GM19468 (cell line): ENCODE data around the gene DNAH8.
"Not testable (repeated sequence)": the region's sequence is repeated elsewhere in the genome, so short reads cannot be mapped to it uniquely, and the experiment has no call there.

Experiments
- ATAC-seq: cut with Tn5 transposase; IDR thresholded peaks from one replicate; pipeline ENCODE4 v1.9.1; 2021; ENCODE audit warnings: mild to moderate bottlenecking, moderate library complexity, moderate number of reproducible peaks; ENCODE audit not compliant: unreplicated experiment; ENCODE audit errors: extremely low read depth

Gene DNAH8

DNA sequence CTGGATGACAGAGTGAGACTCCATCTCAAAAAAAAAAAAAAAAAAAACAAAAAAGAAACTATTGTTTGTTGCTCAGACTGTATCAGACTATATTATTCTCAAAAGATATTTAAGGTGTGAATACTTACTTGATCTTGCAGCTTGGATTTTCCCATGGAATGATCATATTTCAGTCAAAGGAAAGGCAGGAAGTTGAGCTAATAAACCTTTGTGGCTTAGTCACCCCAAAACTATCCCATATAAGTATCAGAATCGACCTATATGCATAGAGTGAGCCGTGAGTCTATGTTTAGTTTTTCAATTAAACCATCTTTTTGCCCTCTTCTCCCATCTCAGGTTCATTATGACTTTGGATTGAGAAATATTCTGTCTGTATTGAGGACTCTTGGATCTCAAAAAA lies 152.6 kb downstream of the DNAH8 start:
- no peak for ATAC-seq

DNA sequence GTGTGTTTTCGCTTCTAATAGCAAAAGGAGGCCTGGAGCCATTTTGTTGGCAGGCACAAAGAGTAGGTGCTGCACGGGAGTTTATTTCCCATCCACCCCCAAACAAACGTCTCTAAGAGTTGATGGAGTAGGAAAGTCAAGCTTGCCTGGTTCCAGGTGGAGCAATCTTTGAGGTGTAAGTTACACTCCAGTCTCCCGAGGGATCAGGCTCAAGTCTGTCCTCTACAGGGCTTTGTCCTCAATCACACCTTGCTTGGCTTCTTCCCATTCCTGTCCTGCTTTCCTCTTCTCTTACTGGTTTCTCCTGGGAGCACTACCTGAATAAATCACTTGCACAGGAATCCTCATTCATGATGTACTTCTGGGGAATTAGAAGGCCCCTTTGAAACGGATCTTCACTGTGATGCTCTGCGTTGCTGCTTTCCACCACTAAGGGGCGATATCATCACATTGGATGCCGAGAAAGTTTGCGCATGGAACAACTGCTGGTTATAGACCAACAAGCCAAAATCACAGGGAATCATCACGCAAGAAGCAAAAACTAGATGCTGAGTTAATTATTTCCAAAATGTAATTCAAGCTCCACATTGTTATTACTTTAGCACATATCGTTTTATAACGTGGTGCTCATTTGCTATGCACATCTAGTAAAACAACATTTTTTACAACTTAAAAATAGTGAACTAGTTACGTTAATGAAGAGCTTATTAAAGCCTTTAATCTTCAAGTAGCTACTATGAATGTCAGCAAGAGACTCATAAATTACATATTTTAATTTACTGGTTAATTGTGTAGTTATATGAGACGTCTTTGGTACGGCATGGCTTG lies 156.8 kb downstream of the DNAH8 start:
- no peak for ATAC-seq

DNA sequence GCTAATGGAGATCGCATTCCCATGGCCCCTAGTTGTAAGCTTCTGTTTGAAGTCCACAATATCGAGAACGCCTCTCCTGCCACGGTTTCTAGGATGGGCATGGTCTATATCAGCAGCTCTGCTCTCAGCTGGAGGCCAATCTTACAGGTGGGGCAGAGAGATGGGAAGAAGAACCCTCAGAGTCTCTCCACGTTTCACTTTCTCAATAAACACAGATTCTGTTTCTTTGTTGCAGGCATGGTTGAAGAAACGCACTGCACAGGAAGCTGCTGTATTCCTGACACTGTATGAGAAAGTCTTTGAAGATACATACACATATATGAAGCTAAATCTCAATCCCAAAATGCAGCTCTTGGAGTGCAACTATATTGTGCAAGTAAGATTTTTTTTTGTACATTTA lies 157.9 kb downstream of the DNAH8 start:
- no peak for ATAC-seq

DNA sequence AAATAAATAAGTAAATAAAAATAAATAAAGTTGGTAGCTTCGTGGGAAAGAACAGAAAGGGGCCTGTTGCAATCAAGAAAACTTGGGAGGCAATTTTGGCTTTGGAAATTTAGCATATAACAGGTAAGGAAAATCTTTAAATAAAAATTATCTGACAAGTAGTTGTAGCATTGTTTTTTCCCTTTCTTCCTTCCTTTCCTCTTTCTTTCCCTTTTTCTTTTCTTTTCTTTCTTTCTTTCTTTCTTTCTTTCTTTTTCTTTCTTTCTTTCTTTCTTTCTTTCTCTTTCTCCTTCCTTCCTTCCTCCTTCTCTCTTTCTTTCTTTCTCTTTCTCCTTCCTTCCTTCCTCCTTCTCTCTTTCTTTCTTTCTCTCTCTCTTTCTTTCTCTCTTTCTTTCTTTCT lies 158.7 kb downstream of the DNAH8 start:
- ATAC-seq = not testable (repeated sequence)

DNA sequence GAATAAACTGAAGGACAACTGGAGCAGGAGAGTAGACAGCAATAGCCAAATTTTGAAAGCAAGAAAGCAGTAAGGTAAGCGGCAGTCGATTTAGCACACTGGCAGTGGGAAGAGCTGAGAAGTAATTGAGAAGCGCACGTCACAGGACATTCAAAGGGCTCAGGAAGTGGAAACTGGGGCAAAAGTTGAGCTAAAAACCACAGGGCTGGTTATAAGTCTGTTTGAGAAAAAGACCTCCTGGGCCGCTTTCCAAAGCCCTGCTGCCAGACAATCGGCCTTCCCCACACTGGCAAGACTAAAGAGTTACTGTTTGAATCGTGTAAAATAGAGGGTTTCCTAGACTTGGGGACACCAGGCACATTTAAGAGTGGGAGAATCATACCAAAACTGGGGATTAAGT lies 161.4 kb downstream of the DNAH8 start:
- ATAC-seq = no peak

DNA sequence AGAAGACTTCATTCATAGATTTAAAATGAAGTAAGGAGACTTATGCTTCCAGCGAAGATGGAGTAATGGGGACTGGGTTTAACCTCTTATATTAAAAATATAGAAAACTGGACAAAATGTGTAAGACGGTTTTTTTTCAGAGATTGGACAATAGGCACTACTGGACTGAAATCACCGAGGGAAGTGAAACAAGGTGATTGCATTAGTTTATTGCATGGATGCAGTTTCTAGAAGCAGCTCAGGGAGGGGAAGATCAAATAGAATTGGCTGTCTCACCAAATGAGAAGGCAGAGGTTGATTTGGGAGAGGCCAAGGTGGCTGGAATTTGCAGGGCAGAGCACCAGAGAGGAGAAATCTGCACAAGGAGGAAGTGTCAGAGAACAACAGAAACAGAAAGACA lies 162.6 kb downstream of the DNAH8 start:
- ATAC-seq = no peak

DNA sequence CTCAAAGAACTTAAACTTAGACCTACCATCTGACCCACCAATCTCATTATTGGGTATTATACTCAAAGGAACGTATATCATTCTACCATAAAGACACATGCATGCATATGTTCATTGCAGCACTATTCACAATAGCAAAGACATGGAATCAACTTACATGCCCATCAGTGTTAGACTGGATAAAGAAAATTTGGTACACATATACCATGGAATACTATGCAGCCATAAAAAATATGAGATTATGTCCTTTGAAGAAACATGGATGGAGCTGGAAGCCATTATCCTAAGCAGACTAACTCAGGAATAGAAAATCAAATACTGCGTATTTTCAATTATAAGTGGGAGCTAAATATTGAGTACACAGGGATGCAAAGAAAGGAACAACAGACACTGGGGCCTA lies 167.0 kb downstream of the DNAH8 start:
- no peak for ATAC-seq

DNA sequence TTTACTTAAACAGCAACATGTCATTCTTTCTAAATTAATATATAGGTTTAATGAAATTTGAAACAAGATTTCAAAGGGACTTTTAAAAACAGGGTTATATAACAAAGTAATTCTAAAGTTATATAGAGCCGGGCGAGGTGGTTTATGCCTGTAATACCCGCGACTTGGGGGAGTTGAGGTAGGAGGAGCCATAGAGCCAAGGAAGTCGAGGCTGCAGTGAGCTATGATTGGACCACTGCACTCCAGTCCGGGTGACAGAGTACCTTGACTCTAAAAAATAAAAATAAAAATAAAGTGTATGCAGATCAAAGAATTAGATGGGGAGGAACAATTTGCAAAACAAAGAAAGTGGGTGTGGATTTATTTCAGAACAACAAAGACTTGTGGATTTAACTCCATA lies 182.4 kb downstream of the DNAH8 start:
- ATAC-seq = no peak

DNA sequence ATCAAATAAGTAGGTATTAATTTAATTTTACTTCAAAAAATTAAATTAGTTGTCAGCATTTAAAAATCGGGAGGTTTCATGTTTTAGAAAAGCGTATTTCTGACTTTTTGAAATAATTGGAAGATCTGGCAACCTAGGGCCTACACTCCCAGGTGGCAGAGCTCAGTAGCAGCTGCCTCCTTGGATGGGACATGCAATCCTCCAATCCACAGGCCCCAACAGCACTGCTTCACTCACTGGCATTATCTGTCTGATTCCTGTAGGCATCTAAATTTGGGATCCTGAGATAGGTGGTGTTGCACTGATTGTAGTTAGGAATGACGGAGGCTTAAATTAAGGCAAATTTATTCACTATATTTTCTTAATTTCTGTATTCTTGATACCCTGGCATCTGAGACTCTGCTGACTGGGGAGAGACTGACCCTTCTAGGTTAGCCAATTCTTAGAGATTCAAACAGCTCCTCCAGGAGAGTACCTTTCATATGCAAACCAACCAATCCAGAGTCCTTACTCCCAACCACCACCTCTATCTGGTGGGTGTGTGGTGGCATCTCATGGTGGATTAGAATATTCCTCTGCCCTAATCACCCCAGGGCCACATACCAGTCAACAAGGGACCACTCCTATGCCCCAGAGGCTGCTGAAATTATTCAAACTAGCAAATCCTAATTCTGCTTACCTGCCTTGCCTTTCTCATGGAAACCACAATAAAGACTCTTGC lies 186.9 kb downstream of the DNAH8 start:
- ATAC-seq = no peak

DNA sequence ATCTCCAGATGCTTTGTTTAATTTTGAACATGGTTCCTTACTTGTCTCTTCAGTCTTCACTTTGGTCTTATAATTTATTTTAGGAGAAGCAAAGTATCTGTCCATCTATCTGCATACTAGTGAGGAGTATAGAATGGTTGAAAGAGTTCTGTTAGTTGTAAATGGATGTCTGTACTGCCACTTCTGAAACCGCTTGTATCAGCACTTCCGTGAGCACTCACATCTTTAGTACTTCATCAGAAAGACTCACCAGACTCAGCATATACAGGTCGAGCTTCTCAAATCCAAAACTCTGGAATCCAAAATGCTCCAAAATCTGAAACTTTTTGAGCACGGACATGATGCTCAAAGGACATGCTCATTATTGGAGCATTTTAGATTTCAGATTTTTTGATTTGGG lies 191.5 kb downstream of the DNAH8 start:
- ATAC-seq = no peak

DNA sequence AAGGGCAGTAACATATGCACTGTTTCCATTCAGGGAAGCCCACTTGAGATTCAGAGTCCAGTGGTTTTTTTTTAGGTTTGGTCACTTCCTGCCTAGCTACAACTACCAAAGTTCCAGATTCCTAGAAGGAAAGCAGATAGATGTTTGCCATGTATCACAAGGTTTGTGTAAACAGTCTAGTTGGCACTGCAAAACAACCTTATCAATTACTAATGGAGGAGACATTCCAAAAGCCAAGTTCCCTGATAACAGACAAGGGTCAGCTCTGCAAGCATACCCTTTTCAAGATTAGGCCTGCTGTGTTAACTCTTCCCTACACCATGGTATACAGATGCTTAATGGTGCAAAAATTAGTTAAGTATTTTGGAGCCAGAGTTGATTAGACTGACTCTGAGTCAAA lies 192.2 kb downstream of the DNAH8 start:
- ATAC-seq = no peak

DNA sequence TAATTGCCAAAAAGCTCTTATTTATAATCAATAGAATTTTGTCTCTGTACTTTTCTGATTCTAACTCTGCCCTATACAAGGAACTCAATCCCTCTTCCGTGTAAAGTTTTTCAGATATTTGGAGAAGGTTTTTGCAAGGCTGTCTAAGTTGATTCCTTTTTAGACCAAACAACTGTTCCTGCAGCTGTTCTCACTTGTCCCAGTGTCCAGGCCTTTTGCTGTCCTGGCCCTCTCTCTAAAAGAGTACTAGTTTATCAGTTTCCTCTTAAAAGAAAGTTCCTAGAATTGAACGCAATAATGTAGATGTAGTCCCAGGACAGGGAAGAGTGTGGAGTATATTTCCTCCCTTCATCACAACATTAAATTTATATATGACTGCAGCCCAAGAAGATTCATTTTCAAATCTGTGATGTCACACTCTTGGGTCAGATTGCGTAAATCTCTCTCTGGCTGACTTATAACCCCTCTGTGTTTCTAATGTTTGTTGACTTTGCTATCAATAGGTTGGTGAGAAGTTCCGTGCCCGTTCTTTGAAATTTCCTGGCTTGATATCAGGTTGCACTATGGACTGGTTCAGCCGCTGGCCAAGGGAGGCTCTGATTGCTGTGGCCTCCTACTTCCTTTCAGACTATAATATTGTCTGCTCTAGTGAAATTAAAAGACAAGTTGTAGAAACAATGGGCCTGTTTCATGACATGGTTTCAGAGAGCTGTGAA lies 194.1 kb downstream of the DNAH8 start:
- ATAC-seq = no peak

DNA sequence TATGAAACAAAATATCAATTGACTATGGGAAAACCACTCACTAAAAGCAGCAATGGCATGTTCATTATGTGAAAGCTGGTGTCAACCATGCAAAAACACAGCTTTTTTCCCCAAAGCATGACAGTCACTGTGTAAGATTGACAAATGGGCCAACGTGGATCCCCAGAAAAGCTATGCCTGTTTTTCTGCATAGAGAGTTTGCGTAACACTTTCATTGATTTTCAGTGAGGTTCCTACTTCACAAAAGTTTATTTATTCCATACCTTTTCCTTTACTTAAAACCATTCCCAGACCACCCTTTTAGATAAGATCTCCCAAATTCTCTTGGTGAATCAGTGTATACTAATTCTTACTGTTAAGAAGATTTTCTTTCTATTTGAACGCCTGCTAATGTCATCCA lies 195.1 kb downstream of the DNAH8 start:
- no peak for ATAC-seq

DNA sequence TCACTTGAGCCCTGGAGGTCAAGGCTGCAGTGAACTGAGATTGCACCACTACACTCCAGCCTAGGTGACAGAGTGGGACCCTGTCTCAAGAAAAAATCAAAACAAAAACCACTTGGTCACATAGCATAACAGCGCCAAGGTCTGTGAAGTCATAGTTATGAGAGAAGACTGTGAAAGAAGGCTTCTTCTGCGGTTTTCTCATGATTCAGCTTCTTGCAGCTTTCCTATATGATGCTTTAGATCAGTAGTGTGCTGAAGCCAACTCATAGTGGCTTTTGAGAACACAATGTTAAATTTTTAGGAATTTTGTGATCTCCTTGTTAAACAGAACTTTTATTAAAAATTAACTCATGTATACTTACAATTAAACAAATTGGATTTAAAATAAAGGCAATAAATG lies 197.3 kb downstream of the DNAH8 start:
- ATAC-seq = no peak

DNA sequence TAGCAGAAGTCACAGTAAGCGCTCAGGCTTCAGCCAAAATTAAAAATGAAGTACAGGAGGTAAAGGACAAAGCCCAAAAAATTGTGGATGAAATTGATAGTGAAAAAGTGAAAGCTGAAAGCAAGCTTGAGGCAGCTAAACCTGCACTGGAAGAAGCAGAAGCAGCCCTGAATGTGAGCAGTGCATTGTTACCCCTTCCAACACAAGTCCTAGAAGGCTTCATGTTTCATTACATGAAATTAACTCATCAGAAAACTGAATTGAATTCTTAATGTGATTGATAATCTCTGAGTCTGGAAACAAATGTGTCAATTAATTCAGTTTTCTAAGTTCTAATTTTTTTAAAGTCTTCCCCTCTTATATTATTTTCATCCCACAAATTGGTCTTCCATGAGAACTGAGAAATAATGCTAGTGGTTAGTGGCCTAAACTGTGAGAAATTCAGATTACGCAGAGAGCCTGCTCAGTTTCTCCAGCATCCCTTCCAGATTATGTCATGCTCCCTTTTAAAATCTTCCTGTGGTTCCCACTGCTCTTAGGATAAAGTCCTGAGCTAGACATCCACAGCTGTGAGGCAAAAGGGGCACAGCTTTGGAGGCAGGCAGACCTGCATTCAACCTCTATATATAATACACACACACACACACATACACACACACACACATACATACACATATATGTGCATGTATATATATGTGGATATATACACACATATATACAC lies 200.3 kb downstream of the DNAH8 start:
- ATAC-seq = no peak

DNA sequence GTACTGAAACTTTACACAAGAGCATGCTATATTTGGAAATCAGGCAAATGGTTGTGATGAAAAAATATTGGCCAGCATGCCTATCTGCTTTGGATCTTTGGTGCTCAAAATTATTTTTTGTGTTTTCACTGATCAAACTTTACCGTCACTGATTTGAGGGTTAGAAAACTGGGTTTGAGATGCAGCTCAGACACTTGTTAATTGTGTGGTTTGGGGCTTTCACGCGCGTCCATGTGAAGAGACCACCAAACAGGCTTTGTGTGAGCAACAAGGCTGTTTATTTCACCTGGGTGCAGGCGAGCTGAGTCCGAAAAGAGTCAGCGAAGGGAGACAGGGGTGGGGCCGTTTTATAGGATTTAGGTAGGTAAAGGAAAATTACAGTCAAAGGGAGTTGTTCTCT lies 206.4 kb downstream of the DNAH8 start:
- ATAC-seq = not testable (repeated sequence)

DNA sequence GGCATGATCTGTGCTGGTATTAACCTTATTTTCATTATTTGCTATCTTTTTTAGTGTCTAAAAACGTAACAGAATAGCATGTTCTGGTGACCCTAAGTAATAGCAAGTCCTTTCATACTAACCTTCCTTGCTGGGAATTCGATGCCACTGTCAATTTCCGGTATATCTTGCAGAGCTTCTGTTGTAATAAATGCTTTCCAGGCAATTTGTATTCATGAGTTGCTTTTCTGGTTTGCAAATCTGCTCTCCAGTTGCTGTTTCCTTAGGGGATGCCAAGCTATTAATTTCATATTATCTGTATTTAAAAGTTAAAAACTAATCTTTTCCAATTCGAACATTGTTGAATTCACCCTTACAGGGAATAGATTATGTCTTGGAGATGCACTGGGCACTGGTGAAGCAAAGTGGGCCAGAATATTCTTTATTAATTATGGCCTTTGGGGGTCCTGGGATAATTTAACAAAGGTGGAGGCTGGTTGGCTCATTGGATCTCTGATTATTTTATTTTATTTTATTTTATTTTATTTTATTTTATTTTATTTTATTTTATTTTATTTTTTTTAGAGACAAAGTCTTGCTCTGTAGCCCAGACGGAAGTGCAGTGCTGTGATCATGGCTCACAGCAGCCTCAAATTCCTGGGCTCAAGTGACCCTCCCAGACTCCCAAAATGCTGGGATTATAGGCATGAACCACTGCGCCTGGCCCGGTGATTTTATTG lies 209.8 kb downstream of the DNAH8 start:
- no peak for ATAC-seq

DNA sequence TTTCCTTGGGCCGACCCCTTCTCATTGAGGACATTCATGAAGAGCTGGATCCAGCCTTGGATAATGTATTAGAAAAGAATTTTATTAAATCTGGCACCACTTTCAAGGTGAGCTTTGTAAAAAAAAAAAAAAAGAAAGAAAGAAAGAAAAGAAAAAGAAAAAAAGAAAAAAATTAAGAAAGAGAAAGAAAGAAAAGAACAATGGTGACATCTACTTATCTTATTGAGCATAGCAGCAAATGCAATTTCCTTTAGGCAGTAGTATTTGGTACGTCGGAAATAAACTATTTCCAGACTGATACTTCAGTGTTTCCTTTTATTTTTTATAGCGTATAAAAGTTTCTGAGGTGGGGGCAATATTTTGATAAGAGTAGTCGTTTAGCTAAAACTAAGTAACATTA lies 214.4 kb downstream of the DNAH8 start:
- no peak for ATAC-seq

DNA sequence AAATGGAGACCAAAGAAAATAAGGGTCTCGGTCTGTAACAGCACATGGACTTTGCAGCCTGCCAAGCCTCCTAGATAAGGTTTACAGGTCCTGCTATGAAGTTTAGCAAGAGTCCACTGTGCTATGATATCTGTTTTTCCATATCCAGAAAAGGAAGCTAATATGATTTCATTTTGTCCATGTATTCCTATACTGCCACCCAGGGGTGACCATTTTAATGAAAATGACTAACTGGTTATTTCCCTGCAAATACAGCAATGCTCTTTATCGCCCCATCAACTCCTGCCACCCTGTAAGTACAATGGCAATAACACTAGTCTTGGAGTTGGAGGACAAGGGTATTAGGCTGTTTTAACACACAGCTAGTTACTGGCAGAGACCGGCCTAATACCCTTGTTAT lies 218.3 kb downstream of the DNAH8 start:
- ATAC-seq = no peak

DNA sequence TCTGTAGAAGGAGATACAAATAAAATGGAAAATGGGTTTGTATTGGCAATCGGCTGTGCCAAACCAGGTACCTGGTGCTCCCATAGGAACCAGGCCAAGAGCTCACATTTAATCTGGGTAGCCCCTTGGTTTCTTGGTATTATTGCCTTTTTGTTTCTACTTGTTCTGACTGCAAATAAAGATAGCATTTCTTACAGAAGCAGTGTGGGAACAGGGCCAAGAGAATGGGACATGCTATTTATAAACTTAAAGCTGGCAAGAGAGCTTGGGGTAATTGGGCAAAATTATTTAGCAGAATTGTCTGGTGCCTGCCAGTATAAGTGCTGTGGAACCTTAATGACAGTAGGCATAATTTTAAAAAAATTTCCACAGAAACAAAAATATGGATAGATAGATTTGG lies 219.9 kb downstream of the DNAH8 start:
- no peak for ATAC-seq
